HG03575 (cell line): ENCODE results near the gene TFAP2C.

Experiments used
- ATAC-seq: cut with Tn5 transposase; IDR thresholded peaks from one replicate; pipeline ENCODE4 v1.9.1; 2021; ENCODE audit not compliant: unreplicated experiment, insufficient number of reproducible peaks, low FRiP score; ENCODE audit errors: extremely low read depth

TFAP2C gene

DNA sequence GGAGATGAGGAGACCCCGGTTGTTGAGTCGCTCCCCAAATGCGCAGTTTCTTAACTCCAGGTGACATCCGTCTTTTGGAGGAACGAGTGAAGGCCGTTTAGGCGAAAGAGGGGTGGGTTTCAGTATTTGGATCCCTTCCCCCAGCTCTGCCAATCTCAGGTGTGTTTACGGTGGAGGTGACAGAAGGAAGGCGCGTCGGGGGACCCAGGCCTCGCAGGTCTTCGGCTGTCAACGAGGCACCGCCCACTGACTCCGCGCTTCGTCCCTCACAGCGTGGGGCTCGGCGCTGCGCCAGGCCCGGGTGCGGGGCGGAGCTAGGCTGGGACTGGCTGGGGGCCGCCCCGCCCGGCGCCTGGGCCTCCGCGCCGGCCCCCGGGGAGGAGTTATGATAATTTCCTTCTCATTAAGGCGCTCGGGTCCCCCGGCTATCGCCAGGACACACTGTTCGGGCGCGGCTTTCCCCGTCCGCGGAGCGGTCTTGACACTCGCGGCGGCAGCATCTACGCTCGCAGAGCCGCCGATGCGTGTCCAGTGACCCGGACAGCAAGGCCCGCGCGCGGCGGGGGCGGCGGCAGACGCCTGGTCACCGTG lies at the start of gene TFAP2C:
TSS of gene TFAP2C (plus strand) at position 434 of the 591 bp plus-strand sequence. CDS start 239 bp downstream, outside the sequence.
- no peak for ATAC-seq

DNA sequence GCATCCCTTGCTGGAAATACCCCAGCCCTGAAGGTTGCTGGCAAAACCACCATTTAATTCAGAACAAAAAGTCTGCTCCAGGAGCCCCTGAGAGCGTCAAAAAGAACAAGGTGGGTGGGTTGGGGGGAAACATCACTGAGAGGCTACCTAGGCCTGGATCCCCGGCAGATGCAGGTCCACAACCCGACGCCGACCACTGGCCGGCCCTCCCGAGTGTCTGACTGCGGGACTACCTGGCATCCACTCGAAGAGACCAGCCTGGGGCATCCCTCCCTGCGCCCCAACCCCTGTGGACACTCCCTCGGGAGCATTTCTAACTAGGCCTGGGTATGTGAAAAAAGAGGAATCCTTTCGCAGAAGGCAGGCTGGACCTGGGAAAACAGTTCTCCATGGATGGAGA lies 48.9 kb upstream of the TFAP2C start:
- no peak for ATAC-seq

DNA sequence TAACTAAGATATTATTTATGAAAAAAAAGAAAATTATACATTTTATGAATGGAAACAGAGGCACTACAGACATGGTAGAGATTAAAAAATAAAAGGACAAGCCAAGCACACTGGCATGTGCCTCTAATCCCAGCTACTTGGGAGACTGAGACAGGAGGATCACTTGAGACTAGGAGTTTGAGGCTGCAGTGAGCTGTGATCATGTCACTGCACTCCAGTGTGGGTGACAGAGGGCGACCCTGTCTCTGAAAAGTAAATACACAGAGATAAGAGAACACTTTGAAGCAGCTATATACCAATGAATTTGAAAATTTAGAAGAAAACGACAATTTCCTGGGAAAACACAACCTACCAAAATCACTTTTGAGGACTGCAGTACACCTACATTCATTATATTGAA lies 47.4 kb upstream of the TFAP2C start:
- no peak for ATAC-seq

DNA sequence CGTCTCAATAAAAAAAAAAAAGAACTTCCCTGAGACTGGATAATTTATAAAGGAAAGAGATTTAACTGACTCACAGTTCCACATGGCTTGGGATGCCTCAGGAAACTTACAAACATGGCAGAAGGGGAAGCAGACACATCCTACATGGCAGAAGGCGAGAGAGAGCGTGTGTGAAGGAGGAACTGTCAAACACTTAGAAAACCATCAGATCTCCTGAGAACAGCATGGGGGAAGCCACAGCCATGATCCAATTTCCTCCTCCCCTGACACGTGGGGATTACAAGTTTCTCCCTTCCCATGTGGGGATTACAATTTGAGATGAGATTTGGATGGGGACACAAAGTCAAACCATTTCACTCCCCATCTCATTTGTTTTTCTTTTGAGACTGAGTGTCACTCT lies 46.6 kb upstream of the TFAP2C start:
- ATAC-seq = no peak

DNA sequence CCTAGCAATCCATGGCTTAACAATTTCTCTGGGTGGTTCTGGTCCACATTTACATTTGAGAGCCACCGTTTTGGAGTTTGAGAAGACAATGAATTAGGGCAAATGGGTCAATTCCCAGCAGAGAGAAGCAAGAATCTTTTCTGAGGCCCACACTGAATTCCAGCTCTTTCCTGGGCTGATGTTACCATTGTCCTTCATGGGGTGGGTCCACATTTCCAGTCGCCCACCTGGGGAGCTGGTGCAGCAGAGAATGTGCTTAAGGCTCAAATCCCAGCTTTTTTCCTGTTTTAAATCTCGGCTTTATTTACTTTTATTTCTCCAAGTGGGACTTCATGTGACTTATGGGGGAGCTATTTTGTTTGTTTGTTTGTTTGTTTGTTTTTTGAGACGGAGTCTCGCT lies 44.2 kb upstream of the TFAP2C start:
- no peak for ATAC-seq

DNA sequence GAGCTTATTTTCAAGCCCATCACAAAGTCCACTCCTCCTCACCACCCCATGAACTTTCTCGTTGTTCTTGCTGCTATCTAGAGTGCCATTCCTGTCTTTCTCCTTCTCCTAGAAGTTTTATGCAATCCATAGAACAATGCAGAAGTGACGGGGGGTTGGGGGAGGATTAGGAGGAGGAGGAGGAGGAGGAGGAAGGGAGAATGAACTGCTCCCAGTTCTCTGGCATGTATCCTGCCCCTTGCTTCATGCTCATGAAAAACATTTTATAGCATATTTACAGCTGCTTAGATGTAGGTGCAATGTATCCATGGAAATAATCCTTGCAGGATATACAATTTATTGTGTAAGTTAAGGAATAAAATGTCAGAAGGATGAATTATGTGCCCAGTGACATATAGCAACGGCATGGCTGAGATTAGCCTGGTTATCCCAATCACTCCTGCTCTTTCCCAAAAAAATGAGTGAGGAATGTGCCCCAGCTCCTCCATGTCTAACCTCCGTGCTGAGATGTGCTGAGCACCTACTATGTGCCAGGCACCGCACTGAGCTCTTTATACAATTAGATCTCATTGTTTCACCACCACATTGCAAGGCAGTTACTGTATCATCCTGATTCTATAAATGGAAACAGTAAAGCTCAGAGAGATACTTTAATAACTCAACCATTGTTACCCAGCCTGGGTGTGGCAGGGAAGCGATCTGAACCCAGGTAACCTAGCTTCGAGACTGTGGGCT lies 41.6 kb upstream of the TFAP2C start:
- no peak for ATAC-seq

DNA sequence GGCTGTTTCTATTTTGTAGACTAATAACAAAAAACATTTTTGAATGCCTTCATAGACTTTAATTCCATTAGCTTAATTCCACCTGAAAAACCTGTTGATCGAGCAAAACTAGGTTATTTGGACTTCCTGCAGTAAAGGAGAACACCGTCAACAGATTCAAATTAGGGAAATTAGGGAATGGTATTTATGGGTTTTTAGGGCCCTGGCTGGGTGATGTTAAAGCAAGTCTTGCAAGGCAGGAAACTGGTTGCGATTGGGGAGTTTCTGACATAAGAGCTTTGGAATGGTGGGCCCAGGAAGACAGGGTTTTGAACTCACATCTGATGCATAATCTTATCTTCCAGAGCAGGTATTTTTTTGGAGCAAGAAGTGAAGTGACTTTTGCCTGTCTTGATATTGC lies 40.1 kb upstream of the TFAP2C start:
- no peak for ATAC-seq

DNA sequence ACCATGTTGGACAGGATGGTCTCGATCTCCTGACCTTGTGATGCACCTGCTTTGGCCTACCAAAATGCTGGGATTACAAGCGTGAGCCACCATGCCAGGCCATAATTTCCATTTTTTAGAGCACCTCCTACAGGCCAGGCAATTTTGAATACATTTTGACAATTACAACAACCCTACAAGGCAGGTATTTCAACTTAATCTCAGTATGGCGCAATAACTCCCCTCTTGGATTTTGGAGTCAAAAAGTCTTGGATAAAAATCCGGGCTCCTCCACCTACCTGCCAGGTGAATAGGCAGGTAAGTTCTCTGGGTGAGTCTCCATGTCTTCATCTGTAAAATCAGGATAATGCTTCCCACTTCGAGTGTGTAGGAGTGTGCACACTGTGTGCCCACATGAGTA lies 39.5 kb upstream of the TFAP2C start:
- no peak for ATAC-seq

DNA sequence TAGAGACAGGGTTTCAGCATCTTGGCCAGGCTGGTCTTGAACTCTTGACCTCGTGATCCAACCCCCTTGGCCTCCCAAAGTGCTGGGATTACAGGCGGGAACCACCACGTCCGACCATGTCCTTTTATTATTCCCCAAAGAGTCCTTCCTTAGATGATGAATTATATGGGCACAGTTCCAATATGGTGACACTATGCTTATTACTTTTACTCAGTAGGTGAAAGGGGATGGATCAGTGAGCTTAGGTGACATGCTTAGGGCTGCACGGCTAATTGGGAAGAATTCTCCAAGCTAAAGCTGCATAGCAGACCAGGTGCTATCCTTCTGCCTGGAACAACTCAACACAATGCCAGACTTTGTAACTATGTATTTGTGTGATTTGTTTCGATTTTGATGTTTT lies 38.2 kb upstream of the TFAP2C start:
- ATAC-seq = no peak

DNA sequence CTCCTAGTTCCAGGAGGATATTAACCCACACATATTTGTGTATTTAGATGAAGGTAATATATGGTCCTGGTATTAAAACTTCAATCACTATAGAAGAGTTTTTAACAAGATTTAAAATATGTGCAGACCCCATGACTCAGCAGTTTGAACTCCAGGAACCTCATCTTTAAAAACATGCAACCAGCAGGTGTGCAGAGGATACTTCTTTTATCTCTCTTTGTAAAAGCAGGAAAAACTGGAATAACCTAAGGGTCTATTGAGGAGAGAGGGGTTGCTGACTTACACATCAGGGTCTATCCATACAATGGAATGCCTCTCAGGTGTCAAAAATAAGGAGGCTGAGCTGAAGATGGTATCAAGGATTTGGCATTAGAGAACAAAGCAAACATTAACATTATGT lies 36.9 kb upstream of the TFAP2C start:
- ATAC-seq = no peak

DNA sequence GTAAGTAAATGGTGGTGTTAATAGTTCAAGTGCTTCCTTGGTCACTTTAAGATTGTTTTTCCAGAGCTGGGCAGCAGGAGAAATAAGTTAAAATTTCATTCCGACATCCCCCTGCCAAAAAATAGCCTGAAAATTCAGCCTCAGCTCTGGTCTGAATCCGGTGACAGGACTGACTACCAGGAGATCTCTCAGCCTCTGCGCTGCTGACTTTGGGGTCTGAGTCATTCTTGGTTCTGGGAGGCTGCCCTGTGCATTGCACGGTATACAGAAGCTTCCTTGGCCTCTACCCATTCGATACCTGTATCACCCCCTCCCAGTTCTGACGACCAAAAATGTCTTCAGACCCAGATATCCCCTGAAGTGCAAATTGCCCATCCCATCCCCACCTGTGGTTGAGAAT lies 36.3 kb upstream of the TFAP2C start:
- ATAC-seq = no peak

DNA sequence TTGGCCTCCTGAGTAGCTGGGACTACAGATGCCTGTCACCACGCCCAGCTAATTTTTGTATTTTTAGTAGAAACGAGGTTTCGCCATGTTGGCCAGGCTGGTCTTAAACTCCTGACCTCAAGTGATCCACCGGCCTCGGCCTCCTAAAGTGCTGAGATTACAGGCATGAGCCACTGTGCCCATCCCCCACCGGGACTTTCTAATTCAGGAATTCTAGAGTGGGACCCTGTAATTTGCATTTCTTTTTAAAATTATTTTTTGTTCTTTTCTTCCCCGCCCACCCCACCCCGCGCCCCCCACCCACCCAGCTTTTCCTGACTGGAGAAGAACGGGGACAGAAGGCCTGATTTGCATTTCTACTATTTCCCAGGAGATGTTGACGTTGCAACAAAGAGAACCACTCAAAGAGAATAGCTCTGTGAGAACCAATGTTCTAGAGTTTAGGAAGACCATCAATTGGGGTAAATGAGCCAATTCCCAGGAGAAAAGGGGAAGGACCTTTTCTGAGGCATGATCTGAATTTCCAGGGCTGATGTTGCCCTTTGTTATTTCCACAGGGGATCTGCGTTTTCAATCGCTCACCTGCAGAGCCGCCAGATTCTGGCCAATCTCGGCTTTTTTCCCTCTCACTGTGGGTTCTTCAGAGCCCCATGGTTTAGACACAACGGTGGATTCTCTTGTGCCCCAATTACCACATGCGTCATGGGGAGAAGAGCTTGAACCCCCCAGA lies 33.2 kb upstream of the TFAP2C start:
- no peak for ATAC-seq

DNA sequence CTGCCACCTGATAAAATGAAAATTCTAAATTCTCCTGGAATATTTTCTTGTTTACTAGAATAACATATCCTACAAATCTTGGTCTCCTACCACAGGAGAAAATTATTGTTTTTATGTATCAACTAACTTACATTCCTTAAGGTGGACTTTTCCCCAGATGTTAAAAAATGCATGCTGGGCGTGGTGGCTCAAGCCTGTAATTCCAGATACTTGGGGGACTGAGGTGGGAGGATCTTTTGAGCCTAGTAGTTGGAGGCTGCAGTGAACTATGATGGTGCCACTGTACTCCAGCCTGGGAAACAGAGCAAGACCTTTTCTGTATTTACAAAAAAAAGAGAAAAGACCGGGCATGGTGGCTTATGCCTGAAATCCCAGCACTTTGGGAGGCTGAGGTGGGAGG lies 27.9 kb upstream of the TFAP2C start:
- no peak for ATAC-seq

DNA sequence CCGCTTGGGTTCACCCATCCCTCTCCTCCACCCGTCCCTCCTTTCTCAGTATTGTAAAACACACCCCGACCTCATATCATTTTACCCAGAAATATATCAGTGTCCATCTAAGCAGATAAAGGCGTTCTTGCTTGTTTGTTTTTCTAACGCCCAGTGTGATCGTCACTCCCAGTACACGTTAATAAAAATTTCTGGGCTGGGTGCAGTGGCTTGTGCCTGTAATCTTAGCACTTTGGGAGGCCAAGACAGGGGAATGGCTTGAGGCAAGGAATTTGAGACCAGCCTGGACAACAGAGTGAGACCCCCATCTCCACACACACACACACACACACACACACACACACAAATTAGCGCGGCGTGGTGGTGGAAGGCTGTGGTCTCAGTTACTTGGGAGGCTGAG lies 24.4 kb upstream of the TFAP2C start:
- ATAC-seq = no peak

DNA sequence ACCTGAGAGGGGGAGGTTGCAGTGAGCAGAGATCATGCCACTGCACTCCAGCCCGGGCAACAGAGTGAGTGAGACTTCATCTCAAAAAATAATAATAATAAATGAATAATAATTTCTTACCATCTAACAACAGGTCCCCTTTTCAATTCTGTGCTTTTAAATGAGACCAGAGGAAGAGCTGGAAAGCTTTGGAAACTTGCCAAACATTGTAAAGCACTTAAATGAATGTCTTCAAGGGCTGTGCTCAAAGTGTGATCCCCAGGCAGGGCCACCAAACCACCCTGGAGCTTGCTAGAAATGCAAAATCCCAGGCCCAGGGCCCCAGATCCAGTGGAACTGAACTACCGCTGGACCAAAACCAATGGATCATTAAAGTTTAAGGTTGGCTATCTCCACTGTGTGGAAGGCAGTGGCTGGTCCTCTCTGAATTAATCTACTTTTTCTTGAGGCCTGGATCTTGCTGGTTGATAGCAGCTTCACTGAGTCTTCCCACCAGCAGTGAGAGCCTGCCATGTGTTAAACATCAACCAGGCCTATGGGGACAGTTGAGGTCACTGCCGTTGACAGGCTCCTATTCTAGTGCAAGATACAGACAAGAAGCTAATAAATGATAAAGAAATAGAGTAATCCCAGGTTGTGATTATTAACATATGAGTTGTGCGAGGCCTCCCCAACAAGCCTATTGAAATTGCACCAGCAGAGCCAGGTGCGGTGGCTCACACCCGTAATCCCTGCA lies 23.7 kb upstream of the TFAP2C start:
- ATAC-seq = no peak

DNA sequence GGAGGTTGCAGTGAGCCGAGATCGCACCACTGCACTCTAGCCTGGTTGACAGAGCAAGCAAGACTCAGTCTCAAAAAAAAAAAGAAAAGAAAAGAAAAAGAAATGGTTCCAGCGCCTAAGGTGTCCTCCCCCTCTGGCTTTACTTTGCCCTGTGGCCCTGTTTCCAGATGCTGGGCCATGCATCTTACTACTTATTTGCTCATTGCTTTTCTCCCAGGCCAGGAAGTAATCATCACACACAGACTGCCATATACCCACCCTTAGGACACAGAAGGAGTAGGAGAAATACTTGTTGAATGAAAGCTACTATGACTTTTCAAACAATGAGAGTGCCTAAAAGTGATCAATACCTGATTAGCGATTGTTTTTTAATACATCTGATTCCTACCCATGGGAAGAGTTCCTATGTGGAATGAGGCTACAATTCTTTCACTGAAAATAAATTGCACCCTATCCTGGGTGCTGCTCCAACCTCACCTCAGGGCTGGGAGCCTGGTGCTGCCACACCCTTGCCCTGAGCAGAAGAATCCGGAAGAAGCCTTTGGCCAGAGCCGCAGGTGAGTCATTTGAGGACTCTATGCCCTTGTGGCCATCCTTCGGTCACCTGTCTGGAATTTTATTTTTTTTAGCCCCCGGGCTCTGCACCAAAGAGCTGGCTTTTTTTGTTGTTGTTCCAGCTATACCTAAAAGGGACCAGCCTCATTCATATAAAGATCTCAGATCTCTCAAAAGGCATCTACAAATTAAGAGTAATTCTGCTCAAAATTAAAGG lies 22.7 kb upstream of the TFAP2C start:
- no peak for ATAC-seq

DNA sequence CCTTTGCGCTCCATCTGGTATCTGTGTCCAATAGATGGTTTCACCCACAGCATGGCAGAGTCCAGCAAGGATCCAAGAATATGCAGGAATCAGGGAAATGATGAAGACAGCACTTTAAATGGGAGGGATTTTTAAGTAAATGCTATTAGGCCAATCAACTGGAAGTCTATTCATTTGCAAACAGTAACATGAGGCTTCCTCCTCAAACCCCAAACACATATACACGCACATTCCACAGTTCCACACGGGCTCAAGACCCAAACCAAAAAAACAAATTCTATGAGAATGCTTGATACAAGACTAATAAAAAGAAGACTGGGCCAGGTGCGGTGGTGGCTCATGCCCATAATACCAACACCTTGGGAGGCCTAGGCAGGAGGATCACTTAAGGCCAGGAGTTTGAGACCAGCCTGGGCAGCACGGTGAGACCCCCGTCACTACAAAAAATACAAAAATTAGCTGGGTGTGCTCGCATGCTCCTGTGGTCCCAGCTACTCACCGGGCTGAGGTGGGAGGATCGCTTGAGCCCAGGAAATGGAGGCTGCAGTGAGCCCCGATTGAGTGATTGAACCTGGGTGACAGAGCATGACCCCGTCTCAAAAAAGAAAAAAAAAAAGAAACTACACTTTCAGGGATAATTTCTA lies 21.9 kb upstream of the TFAP2C start:
- no peak for ATAC-seq

DNA sequence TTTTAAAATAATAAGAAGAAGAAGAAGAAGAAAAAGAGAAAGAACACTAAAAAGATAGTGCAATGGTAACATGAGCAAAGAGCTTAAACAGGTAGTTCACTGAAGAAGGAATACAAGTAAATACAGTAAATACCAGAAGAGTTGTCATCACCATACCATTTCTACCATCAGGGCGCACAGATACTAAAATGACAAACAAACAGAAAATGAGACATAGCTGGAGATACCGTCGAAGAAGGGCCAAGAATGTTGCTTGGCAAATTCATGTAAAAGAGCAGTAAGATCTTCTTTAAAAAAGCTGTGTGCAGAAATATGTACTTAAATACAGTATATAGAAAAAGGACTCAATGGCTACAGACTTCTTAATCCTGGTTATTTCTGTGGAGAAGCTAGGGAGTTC lies 20.7 kb upstream of the TFAP2C start:
- no peak for ATAC-seq

DNA sequence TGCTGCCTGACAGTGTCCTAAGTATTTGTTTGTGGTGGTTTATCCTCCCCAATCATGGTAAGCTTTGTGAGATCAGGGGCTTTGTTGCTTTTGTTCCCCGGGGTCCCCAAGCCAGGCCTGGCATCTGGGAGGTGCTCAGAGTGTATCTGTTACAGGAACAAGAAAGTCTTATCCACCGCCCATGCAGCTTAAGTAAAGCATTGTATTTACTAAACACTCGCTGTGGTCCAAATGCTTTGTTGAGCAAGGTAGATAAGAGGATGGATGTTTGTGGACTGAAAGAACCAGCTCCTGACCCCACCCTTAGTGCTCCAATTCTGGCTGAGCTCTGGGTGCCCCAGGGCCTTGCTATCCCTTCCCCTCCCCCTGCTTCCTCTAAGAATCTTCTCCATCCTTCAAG lies 19.8 kb upstream of the TFAP2C start:
- no peak for ATAC-seq
